SK-MEL-5 (cell line): Measurements from ENCODE around the gene HMCN1. TPM values are rescaled to one million over a fixed set of nuclear protein-coding genes. Genes with fewer than 3 reads are reported as not detected.

Experiments used
- DNase-seq: peaks from one replicate; pipeline ENCODE4 v3.0.0-alpha.2; 2016; ENCODE audit warnings: low read depth, low spot score
- in situ Hi-C: cut with HindIII; loops from 2 replicates; pipeline ENCODE4 v1.10.0; 2016; ENCODE audit warnings: low sequenced_read_pairs, high pct_unique_total_duplicates, low pct_unique_long_range_greater_than_20kb
- total RNA-seq: library from RNA; depleted of rRNA; stranded (reverse); fragments of >200 nt; shearing (Covaris generic); gene quantifications from 2 replicates; pipeline ENCODE4 v1.2.3, GENCODE V29; 2014

The HMCN1 gene
- total RNA-seq, 1 experiment from 2014 or later, result 128 TPM

- no peak for DNase-seq
- in situ Hi-C loops, result no loop called here
Measured at GRCh38 chr1:186235696-186236095, 501.5 kb downstream of the HMCN1 start.

GRCh38 chr1:186236921-186237320 lies 502.7 kb downstream of the HMCN1 start:
- in situ Hi-C loops, result no loop called here
- DNase-seq, result no peak

- DNase-seq, result no peak
- in situ Hi-C loops, result no loop called here
Measured at GRCh38 chr1:186239171-186239570, 505.0 kb downstream of the HMCN1 start.

GRCh38 chr1:186240436-186240835 lies 506.2 kb downstream of the HMCN1 start:
- in situ Hi-C loops, result no loop called here

More at GRCh38 chr1:186240436-186240835, 506.2 kb downstream of the HMCN1 start:
- DNase-seq, result no peak
